Tibial artery (tissue), 4 donors: Measurements from ENCODE around the gene SDK2.

Experiments used
- DNase-seq, 2 donors: peaks; one replicate each; pipeline ENCODE4 v3.0.0-alpha.2; 2019
- H3K27ac ChIP-seq, 2 donors: fragments of 200-600 bp; sonication (generic) in 1 of 2; 1 replicate in 1 of 2; 2 replicates in 1 of 2; pipeline ENCODE4 v1.5.1; 2018 to 2019; ENCODE audit warnings: mild to moderate bottlenecking in 1 of 2
- H3K27me3 ChIP-seq, 2 donors: fragments of 200-600 bp; sonication (generic) in 1 of 2; one replicate each; pipeline versions ENCODE4 v1.5.1 to v1.6.0; 2016 to 2019
- H3K36me3 ChIP-seq, 3 donors: fragments of 200-600 bp; sonication (generic) in 2 of 3; one replicate each; pipeline ENCODE4 v1.5.1; 2016 to 2019; ENCODE audit warnings: mild to moderate bottlenecking in 2 of 3
- H3K4me1 ChIP-seq, 4 donors: fragments of 200-600 bp; sonication (generic) in 2 of 4; 1 replicate in 3 of 4; 2 replicates in 1 of 4; pipeline ENCODE4 v1.5.1; 2016 to 2019
- H3K4me3 ChIP-seq, 2 donors: fragments of 200-600 bp; sonication (generic) in 1 of 2; 1 replicate in 1 of 2; 2 replicates in 1 of 2; pipeline ENCODE4 v1.5.1; 2018 to 2019; ENCODE audit warnings: mild to moderate bottlenecking in 2 of 2
- H3K9me3 ChIP-seq, 3 donors: fragments of 200-600 bp; sonication (generic) in 1 of 3; one replicate each; pipeline ENCODE4 v1.5.1; 2016 to 2019
- intact Hi-C: fragments of 100-400 bp; cut with DNase I; formaldehyde crosslinking; loops from one replicate; pipeline ENCODE4 v1.15.0; 2023; ENCODE audit warnings: low total_unique reads
- TF ChIP-seq, protein P1 (sequence below), 2 experiments: fragments of 200-600 bp in 1 of 2; fragments of 450-650 bp in 1 of 2; IDR thresholded peaks; one replicate each; pipeline ENCODE4 v1.5.1; 2017 to 2019; ENCODE audit warnings: antibody characterized with exemption in 2 of 2, mild to moderate bottlenecking in 1 of 2, moderate library complexity in 1 of 2

Gene SDK2

DNA sequence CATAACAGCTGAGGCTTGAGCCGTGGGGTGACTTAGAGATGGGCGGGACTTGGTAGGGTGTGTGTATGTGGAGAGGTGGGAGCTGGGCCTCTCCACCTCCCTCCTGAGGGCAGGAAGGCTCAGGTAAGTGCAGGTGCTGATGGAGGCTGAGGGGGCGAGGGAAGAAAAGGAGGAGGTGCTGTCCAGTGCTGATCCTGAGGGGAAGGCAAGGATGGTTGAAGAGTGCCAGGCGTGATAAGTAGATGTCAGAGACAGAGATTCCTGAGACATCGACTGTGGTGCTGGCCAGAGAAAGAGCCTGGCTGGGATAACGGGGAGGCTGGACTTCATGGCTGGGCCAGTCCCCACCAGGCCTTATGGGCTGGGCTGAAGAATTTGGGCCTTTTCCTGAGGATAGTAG, 159.1 kb downstream of the SDK2 start:
- DNase-seq = no peak
- intact Hi-C loops = no loop called here
- H3K4me3 ChIP-seq = no peak overlapping the region
- peaks cover 0 to 14% (median 12%) of the 10 kb centered on the region in 3 donors for H3K9me3 ChIP-seq
- H3K27me3 ChIP-seq = no peaks in the 10 kb centered on the region
- H3K27ac ChIP-seq = no peak overlapping the region
- H3K36me3 ChIP-seq = no peaks in the 10 kb centered on the region
- TF ChIP-seq, protein P1, sequence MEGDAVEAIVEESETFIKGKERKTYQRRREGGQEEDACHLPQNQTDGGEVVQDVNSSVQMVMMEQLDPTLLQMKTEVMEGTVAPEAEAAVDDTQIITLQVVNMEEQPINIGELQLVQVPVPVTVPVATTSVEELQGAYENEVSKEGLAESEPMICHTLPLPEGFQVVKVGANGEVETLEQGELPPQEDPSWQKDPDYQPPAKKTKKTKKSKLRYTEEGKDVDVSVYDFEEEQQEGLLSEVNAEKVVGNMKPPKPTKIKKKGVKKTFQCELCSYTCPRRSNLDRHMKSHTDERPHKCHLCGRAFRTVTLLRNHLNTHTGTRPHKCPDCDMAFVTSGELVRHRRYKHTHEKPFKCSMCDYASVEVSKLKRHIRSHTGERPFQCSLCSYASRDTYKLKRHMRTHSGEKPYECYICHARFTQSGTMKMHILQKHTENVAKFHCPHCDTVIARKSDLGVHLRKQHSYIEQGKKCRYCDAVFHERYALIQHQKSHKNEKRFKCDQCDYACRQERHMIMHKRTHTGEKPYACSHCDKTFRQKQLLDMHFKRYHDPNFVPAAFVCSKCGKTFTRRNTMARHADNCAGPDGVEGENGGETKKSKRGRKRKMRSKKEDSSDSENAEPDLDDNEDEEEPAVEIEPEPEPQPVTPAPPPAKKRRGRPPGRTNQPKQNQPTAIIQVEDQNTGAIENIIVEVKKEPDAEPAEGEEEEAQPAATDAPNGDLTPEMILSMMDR (IDR thresholded peaks at IDR 0.05) = no peak
- H3K4me1 ChIP-seq = no peaks in the 10 kb centered on the region

DNA sequence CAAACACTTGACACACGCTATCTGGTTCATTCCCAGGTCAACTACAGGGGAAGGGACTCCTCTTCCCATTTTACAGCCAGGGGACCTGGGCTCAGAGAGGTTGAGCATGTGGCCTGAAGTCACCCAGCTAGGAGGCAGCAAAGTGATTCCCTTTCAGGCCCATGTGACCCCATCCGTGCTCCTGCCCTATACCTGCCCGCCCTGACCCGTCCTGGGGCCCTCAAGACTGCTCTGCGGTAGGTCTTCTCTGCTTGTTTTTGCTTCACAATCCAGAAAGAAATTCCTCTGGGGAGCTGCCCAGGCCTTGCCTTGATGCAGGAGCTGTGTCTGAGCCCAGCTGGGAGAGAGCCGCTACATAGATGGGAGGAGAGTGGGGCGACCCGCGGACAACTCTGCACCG, 161.4 kb downstream of the SDK2 start:
- TF ChIP-seq, protein P1 (IDR thresholded peaks at IDR 0.05) = no peak
- Histone ChIP-seq H3K36me3 (no peaks in the 10 kb centered on the region), H3K27ac (no peak overlapping the region), H3K27me3 (no peaks in the 10 kb centered on the region), H3K9me3 (peaks cover 0 to 14% (median 12%) of the 10 kb centered on the region in 3 donors), H3K4me1 (no peaks in the 10 kb centered on the region), H3K4me3 (no peak overlapping the region)
- intact Hi-C loops = no loop called here
- DNase-seq = no peak

DNA sequence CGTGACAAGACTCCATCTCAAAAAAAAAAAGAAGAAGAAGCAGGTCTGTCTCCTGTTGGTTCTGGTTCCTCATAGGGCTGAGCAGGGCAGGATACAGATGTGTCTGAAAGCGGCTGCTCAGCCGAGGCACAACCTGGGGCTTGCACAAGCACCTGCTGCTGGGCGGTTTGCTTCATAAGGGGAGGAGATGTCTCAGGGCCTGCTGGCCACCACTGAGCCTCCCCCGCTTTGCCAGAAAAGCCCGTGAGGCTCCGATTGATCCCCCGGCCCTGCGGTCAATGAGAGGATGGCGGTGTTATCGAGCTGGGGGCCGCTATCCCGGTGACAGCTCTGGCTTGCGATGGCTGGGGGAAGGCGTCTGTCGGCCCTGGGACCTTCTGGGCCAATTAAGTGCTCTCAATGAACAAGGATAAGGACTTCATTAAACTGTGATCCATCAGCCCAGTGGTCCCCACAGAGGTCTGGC, 162.0 kb downstream of the SDK2 start:
- peaks cover 0 to 4% of the 10 kb centered on the region in 2 donors for H3K27me3 ChIP-seq
- H3K36me3 ChIP-seq = no peaks in the 10 kb centered on the region
- H3K27ac ChIP-seq = no peak overlapping the region
- DNase-seq = no peak
- TF ChIP-seq, protein P1 (IDR thresholded peaks at IDR 0.05) = no peak
- H3K9me3 ChIP-seq = peaks cover 0 to 14% (median 12%) of the 10 kb centered on the region in 3 donors
- no peak overlapping the region for H3K4me3 ChIP-seq
- intact Hi-C loops = no loop called here
- H3K4me1 ChIP-seq = peaks cover 0 to under 1% (median 0%) of the 10 kb centered on the region in 4 donors

DNA sequence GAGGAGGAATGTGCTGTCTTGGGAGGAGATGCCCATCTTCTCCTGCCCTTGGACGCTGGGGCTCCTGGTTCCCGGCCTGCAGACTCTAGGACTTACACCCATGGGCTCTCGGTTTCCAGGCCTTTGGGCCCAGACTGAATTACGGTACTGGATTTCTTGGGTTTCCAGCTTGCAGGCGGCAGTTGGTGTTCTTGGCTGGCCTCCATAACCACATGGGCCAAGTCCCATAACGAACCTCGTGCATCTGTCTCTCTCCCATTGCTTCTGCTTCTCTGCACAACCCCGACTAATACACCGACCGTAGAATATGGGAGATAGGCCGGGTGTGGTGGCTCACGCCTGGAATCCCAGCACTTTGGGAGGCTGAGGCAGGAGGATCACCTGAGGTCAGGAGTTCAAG, 162.6 kb downstream of the SDK2 start:
- intact Hi-C loops = no loop called here

DNA sequence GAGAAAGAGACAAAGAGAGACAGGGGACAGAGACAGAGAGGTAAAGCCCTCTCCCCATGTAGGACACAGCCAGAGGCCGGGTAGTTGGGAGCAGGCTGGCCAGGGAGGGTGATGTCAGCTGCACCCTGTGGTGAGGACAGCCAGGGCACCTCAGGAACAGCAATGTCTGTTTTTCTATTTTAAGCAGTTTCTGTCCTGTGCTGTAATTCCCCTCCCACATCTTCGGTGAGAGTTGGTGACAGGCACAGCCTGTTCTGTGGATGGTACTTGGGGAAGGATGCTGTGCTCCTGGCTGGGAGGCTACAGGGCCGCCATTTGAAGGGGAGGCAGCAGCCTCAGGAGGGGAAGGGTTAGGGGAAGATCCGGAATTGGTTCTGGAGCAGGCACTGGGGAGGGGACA, 163.5 kb downstream of the SDK2 start:
- Histone ChIP-seq H3K9me3 (peaks cover 0 to 11% (median 9%) of the 10 kb centered on the region in 3 donors), H3K4me3 (no peak overlapping the region), H3K27me3 (peaks cover 0 to 12% of the 10 kb centered on the region in 2 donors), H3K36me3 (no peaks in the 10 kb centered on the region), H3K4me1 (peaks cover 0 to 10% (median 6%) of the 10 kb centered on the region in 4 donors), H3K27ac (no peak overlapping the region)
- intact Hi-C loops = no loop called here
- TF ChIP-seq, protein P1 (IDR thresholded peaks at IDR 0.05) = no peak
- no peak for DNase-seq

More for the DNA sequence above, 162.6 kb downstream of the SDK2 start:
- no peak for DNase-seq
- Histone ChIP-seq H3K9me3 (peaks cover 0 to 14% (median 12%) of the 10 kb centered on the region in 3 donors), H3K4me3 (no peak overlapping the region), H3K36me3 (no peaks in the 10 kb centered on the region), H3K27me3 (peaks cover 0 to 10% of the 10 kb centered on the region in 2 donors), H3K27ac (no peak overlapping the region), H3K4me1 (peaks cover 0 to 6% (median 3%) of the 10 kb centered on the region in 4 donors)
- TF ChIP-seq, protein P1 (IDR thresholded peaks at IDR 0.05) = no peak
